H9 (cell line): ENCODE measurements around the gene NFILZ. TPM values are rescaled to one million over a fixed set of nuclear protein-coding genes. Genes with fewer than 3 reads are reported as not detected.

Source experiments
- DNase-seq: peaks from one replicate; pipeline ENCODE4 v3.0.0-alpha.2; 2017
- H2AFZ ChIP-seq: one replicate; pipeline ENCODE4 v1.6.1; 2013; ENCODE audit warnings: mild to moderate bottlenecking, low read length, control low read depth, moderate library complexity
- H2AK5ac ChIP-seq: 2 replicates; pipeline ENCODE4 v1.6.1; 2013; ENCODE audit warnings: low read length, control low read depth, mixed read lengths; ENCODE audit not compliant: insufficient read length
- H2BK120ac ChIP-seq: one replicate; pipeline ENCODE4 v1.6.1; 2013; ENCODE audit warnings: low read depth, mild to moderate bottlenecking, low read length, control low read depth, inconsistent platforms; ENCODE audit not compliant: poor library complexity, severe bottlenecking
- H2BK12ac ChIP-seq: 2 replicates; pipeline ENCODE4 v1.6.1; 2013; ENCODE audit warnings: low read length, control low read depth, mixed read lengths, low read depth; ENCODE audit not compliant: insufficient read length
- H2BK15ac ChIP-seq: 2 replicates; pipeline ENCODE4 v1.6.1; 2013; ENCODE audit warnings: low read depth, low read length, control low read depth
- H2BK20ac ChIP-seq: one replicate; pipeline ENCODE4 v1.6.1; 2013; ENCODE audit warnings: low read depth, mild to moderate bottlenecking, low read length, control low read depth, inconsistent platforms; ENCODE audit not compliant: poor library complexity, severe bottlenecking
- H2BK5ac ChIP-seq: 2 replicates; pipeline ENCODE4 v1.6.1; 2013; ENCODE audit warnings: low read length, control low read depth, mixed read lengths; ENCODE audit not compliant: insufficient read length
- H3K14ac ChIP-seq: 2 replicates; pipeline ENCODE4 v1.6.1; 2013; ENCODE audit warnings: low read length, control low read depth; ENCODE audit not compliant: insufficient read depth
- H3K18ac ChIP-seq: 2 replicates; pipeline ENCODE4 v1.6.1; 2013; ENCODE audit warnings: low read depth, mild to moderate bottlenecking, mixed read lengths, low read length, control low read depth; ENCODE audit not compliant: insufficient read length
- H3K23ac ChIP-seq: 2 replicates; pipeline ENCODE4 v1.6.1; 2013; ENCODE audit warnings: low read length, control low read depth, mixed read lengths, low read depth; ENCODE audit not compliant: insufficient read length
- H3K23me2 ChIP-seq: 2 replicates; pipeline ENCODE4 v1.6.1; 2013; ENCODE audit warnings: low read depth, mild to moderate bottlenecking, mixed read lengths, low read length, control low read depth; ENCODE audit not compliant: insufficient read length, poor library complexity, severe bottlenecking
- H3K27ac ChIP-seq: 2 replicates; pipeline ENCODE4 v1.5.1; 2013; ENCODE audit warnings: low read length, control low read depth, mixed read lengths, low read depth; ENCODE audit not compliant: insufficient read length
- H3K27me3 ChIP-seq: 2 replicates; pipeline ENCODE4 v1.6.1; 2013; ENCODE audit warnings: low read length, control low read depth, inconsistent platforms; ENCODE audit not compliant: insufficient read depth
- H3K4ac ChIP-seq: 2 replicates; pipeline ENCODE4 v1.6.1; 2013; ENCODE audit warnings: low read depth, mild to moderate bottlenecking, control low read depth, inconsistent platforms, low read length, moderate library complexity
- H3K4me1 ChIP-seq: 2 replicates; pipeline ENCODE4 v1.6.1; 2013; ENCODE audit warnings: low read length, control low read depth, inconsistent platforms; ENCODE audit not compliant: insufficient read depth
- H3K4me2 ChIP-seq: 2 replicates; pipeline ENCODE4 v1.6.1; 2013; ENCODE audit warnings: low read length, control low read depth, mixed read lengths; ENCODE audit not compliant: insufficient read length, insufficient read depth
- H3K56ac ChIP-seq: 2 replicates; pipeline ENCODE4 v1.6.1; 2013; ENCODE audit warnings: low read depth, mild to moderate bottlenecking, mixed read lengths, low read length, control low read depth; ENCODE audit not compliant: insufficient read length
- H3K79me1 ChIP-seq: 2 replicates; pipeline ENCODE4 v1.6.1; 2013; ENCODE audit warnings: low read depth, mild to moderate bottlenecking, moderate library complexity, low read length, control low read depth, inconsistent platforms; ENCODE audit not compliant: insufficient read depth, poor library complexity, severe bottlenecking
- H3K79me2 ChIP-seq: 2 replicates; pipeline ENCODE4 v1.6.1; 2013; ENCODE audit warnings: low read length, control low read depth, inconsistent platforms; ENCODE audit not compliant: insufficient read depth
- H3K9ac ChIP-seq: 2 replicates; pipeline ENCODE4 v1.6.1; 2013; ENCODE audit warnings: low read length, control low read depth, mixed read lengths; ENCODE audit not compliant: insufficient read length; ENCODE audit errors: extremely low read depth
- H3K9me3 ChIP-seq: one replicate; pipeline ENCODE4 v1.6.1; 2013; ENCODE audit warnings: low read depth, low read length, inconsistent platforms; ENCODE audit not compliant: control insufficient read depth
- H3T11ph ChIP-seq: one replicate; pipeline ENCODE4 v1.6.1; 2013; ENCODE audit warnings: mild to moderate bottlenecking, low read length, control low read depth, inconsistent platforms
- H4K20me1 ChIP-seq: one replicate; pipeline ENCODE4 v1.6.1; 2013; ENCODE audit not compliant: control insufficient read depth, insufficient read length, insufficient read depth
- H4K5ac ChIP-seq: 2 replicates; pipeline ENCODE4 v1.6.1; 2013; ENCODE audit warnings: low read depth, mild to moderate bottlenecking, mixed read lengths, low read length, control low read depth; ENCODE audit not compliant: insufficient read length
- H4K8ac ChIP-seq: replicated peaks from 2 replicates; pipeline ENCODE4 v1.6.1; 2013; ENCODE audit warnings: low read length, control low read depth, mixed read lengths, low read depth; ENCODE audit not compliant: insufficient read length
- H4K91ac ChIP-seq: 2 replicates; pipeline ENCODE4 v1.6.1; 2013; ENCODE audit warnings: low read depth, mild to moderate bottlenecking, moderate library complexity, mixed read lengths, low read length, control low read depth; ENCODE audit not compliant: insufficient read length
- H3K27ac Mint-ChIP-seq, 3 experiments: 2 replicates in 2 of 3; 3 replicates in 1 of 3; pipeline ENCODE4 v1.8.0; 2020 to 2021; ENCODE audit warnings: mixed read lengths in 3 of 3, mild to moderate bottlenecking in 1 of 3, moderate library complexity in 1 of 3
- H3K27me3 Mint-ChIP-seq: 2 replicates; pipeline ENCODE4 v1.8.0; 2021; ENCODE audit warnings: low read depth, mild to moderate bottlenecking, moderate library complexity, mixed read lengths
- H3K36me3 Mint-ChIP-seq, 3 experiments: 2 replicates in 2 of 3; 3 replicates in 1 of 3; pipeline ENCODE4 v1.8.0; 2020 to 2021; ENCODE audit warnings: low read depth in 3 of 3, mixed read lengths in 3 of 3; ENCODE audit not compliant: insufficient read depth in 1 of 3
- H3K4me1 Mint-ChIP-seq, 2 experiments: 2 replicates each; pipeline ENCODE4 v1.8.0; 2020; ENCODE audit warnings: mixed read lengths in 2 of 2
- H3K4me3 Mint-ChIP-seq, 2 experiments: 2 replicates in 1 of 2; 3 replicates in 1 of 2; pipeline ENCODE4 v1.8.0; 2020 to 2021; ENCODE audit warnings: mild to moderate bottlenecking in 2 of 2, mixed read lengths in 2 of 2, moderate library complexity in 1 of 2
- H3K9me3 Mint-ChIP-seq, 2 experiments: 2 replicates in 1 of 2; 3 replicates in 1 of 2; pipeline ENCODE4 v1.8.0; 2020; ENCODE audit warnings: mild to moderate bottlenecking in 2 of 2, mixed read lengths in 2 of 2, moderate library complexity in 1 of 2
- WGBS: extraction: QIAGEN DNeasy Blood & Tissue Kit; methylation state at CpG from one replicate; pipeline ENCODE4 v1.1.7; 2013; ENCODE audit warnings: missing lambda C conversion rate, low lambda C conversion rate, mixed read lengths; ENCODE audit not compliant: insufficient read length; ENCODE audit errors: extremely low coverage; 5-methylcytosine and 5-hydroxymethylcytosine counted together
- total RNA-seq: library from RNA; stranded (reverse); gene quantifications from 2 replicates; pipeline ENCODE4 v1.2.1, GENCODE V29; 2021
- TF ChIP-seq, protein P1 (sequence below): fragments of 200-600 bp; sonication (generic); conservative IDR thresholded peaks from 3 replicates; pipeline ENCODE4 v1.8.0; 2021; ENCODE audit warnings: antibody characterized with exemption, mild to moderate bottlenecking

The NFILZ gene
- total RNA-seq, 1 experiment from 2014 or later, result not detected

DNA sequence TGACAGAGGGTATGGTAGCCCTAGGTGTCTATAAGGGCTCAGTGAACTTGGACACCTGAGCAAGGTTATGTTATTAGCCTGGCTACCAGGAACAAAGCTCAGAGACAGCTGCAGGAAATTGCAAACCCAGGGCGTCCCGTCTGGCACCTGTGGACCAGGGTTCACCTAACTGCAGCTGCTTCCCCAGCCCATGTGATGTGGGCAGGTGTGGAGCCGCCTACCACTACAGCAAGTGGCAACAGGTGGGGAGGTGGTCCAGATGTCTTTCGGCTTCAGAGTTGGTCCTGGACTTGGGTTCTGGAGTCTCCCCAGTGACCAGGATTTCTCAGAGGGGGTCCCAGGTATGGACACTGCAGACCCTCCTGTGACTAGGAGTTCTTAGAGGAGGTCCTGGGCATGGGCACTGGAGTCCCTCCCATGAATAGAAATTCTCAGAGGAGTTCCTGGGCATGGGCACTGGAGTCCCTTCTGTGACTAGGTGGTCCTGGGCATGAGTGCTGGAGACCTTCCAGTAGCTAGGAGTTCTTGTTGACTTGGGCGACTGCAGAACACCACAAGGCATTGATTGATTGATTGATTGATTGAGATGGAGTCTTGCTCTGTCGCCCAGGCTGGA, 43.0 kb downstream of the NFILZ start:
- Histone ChIP-seq H3K4me1 (no peaks in the 10 kb centered on the region), H3K27ac (no peak overlapping the region), H3K27me3 (no peaks in the 10 kb centered on the region), H3K4me2 (no peak overlapping the region), H3K79me2 (no peaks in the 10 kb centered on the region), H3K4ac (no peak overlapping the region), H3K56ac (no peak overlapping the region), H3K23me2 (no peaks in the 10 kb centered on the region), H2AK5ac (no peak overlapping the region), H2BK15ac (no peak overlapping the region), H4K5ac (no peak overlapping the region), H3K79me1 (no peaks in the 10 kb centered on the region), H2BK12ac (no peak overlapping the region), H4K91ac (no peak overlapping the region), H3K23ac (no peak overlapping the region), H2BK20ac (no peak overlapping the region), H3K14ac (no peak overlapping the region; the same call in 1 of the 2 replicates), H2BK120ac (no peak overlapping the region), H2BK5ac (no peak overlapping the region), H3K9me3 (no peaks in the 10 kb centered on the region), H4K20me1 (no peaks in the 10 kb centered on the region), H3K9ac (no peak overlapping the region), H3T11ph (no peak overlapping the region), H4K8ac (no peak overlapping the region), H3K18ac (no peak overlapping the region), H2AFZ (no peak overlapping the region)
- H3K4me3 Mint-ChIP-seq, result no peak overlapping the region
- H3K9me3 Mint-ChIP-seq, result peaks cover 11 to 42% of the 10 kb centered on the region in 2 experiments
- no CpG with 5 or more reads among the region's 6 CpGs for WGBS
- H3K27me3 Mint-ChIP-seq, result peaks cover 8% of the 10 kb centered on the region
- H3K36me3 Mint-ChIP-seq, result peaks cover 3 to 6% (median 5%) of the 10 kb centered on the region in 3 experiments; a peak in 4 of 7 replicates
- no peak overlapping the region for H3K27ac Mint-ChIP-seq
- H3K4me1 Mint-ChIP-seq, result no peaks in the 10 kb centered on the region
- no peak for DNase-seq
- TF ChIP-seq, protein P1, sequence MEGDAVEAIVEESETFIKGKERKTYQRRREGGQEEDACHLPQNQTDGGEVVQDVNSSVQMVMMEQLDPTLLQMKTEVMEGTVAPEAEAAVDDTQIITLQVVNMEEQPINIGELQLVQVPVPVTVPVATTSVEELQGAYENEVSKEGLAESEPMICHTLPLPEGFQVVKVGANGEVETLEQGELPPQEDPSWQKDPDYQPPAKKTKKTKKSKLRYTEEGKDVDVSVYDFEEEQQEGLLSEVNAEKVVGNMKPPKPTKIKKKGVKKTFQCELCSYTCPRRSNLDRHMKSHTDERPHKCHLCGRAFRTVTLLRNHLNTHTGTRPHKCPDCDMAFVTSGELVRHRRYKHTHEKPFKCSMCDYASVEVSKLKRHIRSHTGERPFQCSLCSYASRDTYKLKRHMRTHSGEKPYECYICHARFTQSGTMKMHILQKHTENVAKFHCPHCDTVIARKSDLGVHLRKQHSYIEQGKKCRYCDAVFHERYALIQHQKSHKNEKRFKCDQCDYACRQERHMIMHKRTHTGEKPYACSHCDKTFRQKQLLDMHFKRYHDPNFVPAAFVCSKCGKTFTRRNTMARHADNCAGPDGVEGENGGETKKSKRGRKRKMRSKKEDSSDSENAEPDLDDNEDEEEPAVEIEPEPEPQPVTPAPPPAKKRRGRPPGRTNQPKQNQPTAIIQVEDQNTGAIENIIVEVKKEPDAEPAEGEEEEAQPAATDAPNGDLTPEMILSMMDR, result no peak
